WTC11 (cell line): Measurements from ENCODE around the gene SLC8A1. TPM values are rescaled to one million over a fixed set of nuclear protein-coding genes. Genes with fewer than 3 reads are reported as not detected.

Source experiments
- ATAC-seq: fragments of 200-7000 bp; cut with Tn5 transposase; 2 replicates; pipeline ENCODE4 v1.10.0; 2021; ENCODE audit warnings: mild to moderate bottlenecking, moderate library complexity
- CTCF ChIA-PET: fragments of 300-600 bp; sonication (Branson Sonifier 250); formaldehyde crosslinking; loops from one replicate; lab custom pipeline; 2021; ENCODE audit warnings: antibody characterized with exemption; lab: Charles Lee
- POLR2A ChIA-PET: fragments of 350-600 bp; sonication (Branson Sonifier 250); formaldehyde crosslinking; loops from one replicate; lab custom pipeline; 2021; ENCODE audit warnings: antibody characterized with exemption; lab: Charles Lee
- DNase-seq: peaks from one replicate; pipeline ENCODE4 v3.0.0; 2021; ENCODE audit warnings: low spot score
- H3K27ac Mint-ChIP-seq: 2 replicates; pipeline ENCODE4 v1.8.0; 2021; ENCODE audit warnings: mixed read lengths
- H3K27me3 Mint-ChIP-seq: 2 replicates; pipeline ENCODE4 v1.8.0; 2021; ENCODE audit warnings: low read depth, mild to moderate bottlenecking, moderate library complexity, mixed read lengths
- H3K36me3 Mint-ChIP-seq: 2 replicates; pipeline ENCODE4 v1.8.0; 2021; ENCODE audit warnings: mixed read lengths
- H3K4me1 Mint-ChIP-seq: 2 replicates; pipeline ENCODE4 v1.8.0; 2022; ENCODE audit warnings: mixed read lengths
- H3K4me3 Mint-ChIP-seq: 2 replicates; pipeline ENCODE4 v1.8.0; 2021; ENCODE audit warnings: mild to moderate bottlenecking, moderate library complexity, mixed read lengths
- H3K9me3 Mint-ChIP-seq: 2 replicates; pipeline ENCODE4 v1.8.0; 2021; ENCODE audit warnings: mixed read lengths
- CREM ChIP-seq: sonication (generic); formaldehyde crosslinking; IDR thresholded peaks from 2 replicates; pipeline ENCODE4 v1.8.1; 2022; ENCODE audit warnings: mild to moderate bottlenecking, missing genetic modification reagents, moderate library complexity
- FOXP1 ChIP-seq: sonication (generic); formaldehyde crosslinking; IDR thresholded peaks from 2 replicates; pipeline ENCODE4 v1.8.0; 2022; ENCODE audit warnings: missing genetic modification reagents, mild to moderate bottlenecking, moderate library complexity, borderline replicate concordance
- GRHL2 ChIP-seq: fragments of 250-450 bp; sonication (Bioruptor Pico); IDR thresholded peaks from 2 replicates; pipeline ENCODE4 v1.8.0; 2022; ENCODE audit warnings: mild to moderate bottlenecking, moderate library complexity; ENCODE audit not compliant: insufficient replicate concordance, severe bottlenecking
- HMGA2 ChIP-seq: fragments of 250-450 bp; sonication (Bioruptor Pico); IDR thresholded peaks from 2 replicates; pipeline ENCODE4 v1.4.0; 2021; ENCODE audit warnings: mild to moderate bottlenecking, moderate library complexity
- MYBL2 ChIP-seq: sonication (generic); formaldehyde crosslinking; IDR thresholded peaks from 2 replicates; pipeline ENCODE4 v1.8.1; 2023; ENCODE audit warnings: mild to moderate bottlenecking, moderate library complexity, missing genetic modification reagents
- NFE2L1 ChIP-seq: sonication (generic); formaldehyde crosslinking; IDR thresholded peaks from 2 replicates; pipeline ENCODE4 v1.8.1; 2023; ENCODE audit warnings: missing genetic modification reagents
- TEAD4 ChIP-seq: sonication (generic); formaldehyde crosslinking; IDR thresholded peaks from 2 replicates; pipeline ENCODE4 v1.8.0; 2022; ENCODE audit warnings: mild to moderate bottlenecking, missing genetic modification reagents
- ZNF138 ChIP-seq: sonication (generic); formaldehyde crosslinking; conservative IDR thresholded peaks from 2 replicates; pipeline ENCODE4 v1.8.1; 2022; ENCODE audit warnings: mild to moderate bottlenecking, moderate library complexity, missing genetic modification reagents
- ZNF263 ChIP-seq: sonication (generic); formaldehyde crosslinking; IDR thresholded peaks from 2 replicates; pipeline ENCODE4 v1.8.1; 2022; ENCODE audit warnings: low read depth, mild to moderate bottlenecking, moderate library complexity, missing genetic modification reagents
- ZNF671 ChIP-seq: fragments of 250-450 bp; sonication (Bioruptor Pico); IDR thresholded peaks from 2 replicates; pipeline ENCODE4 v1.8.0; 2021; ENCODE audit warnings: mild to moderate bottlenecking
- total RNA-seq: library from RNA; stranded (reverse); gene quantifications from 3 replicates; pipeline ENCODE4 v1.2.3, GENCODE V29; 2021
- TF ChIP-seq, protein P1 (sequence below): sonication (generic); formaldehyde crosslinking; IDR thresholded peaks from 2 replicates; pipeline ENCODE4 v1.8.1; 2023; ENCODE audit warnings: mild to moderate bottlenecking, missing genetic modification reagents, moderate library complexity
- TF ChIP-seq, protein P2 (sequence below): sonication (generic); formaldehyde crosslinking; IDR thresholded peaks from 2 replicates; pipeline ENCODE4 v1.8.0; 2022; ENCODE audit warnings: mild to moderate bottlenecking, missing genetic modification reagents
- TF ChIP-seq, protein P3 (sequence below): sonication (generic); formaldehyde crosslinking; IDR thresholded peaks from 2 replicates; pipeline ENCODE4 v1.8.1; 2023; ENCODE audit warnings: mild to moderate bottlenecking, moderate library complexity, missing genetic modification reagents
- TF ChIP-seq, protein P4 (sequence below): fragments of 200-600 bp; IDR thresholded peaks from 2 replicates; pipeline ENCODE4 v1.8.0; 2022; ENCODE audit warnings: antibody characterized with exemption
- TF ChIP-seq, protein P5 (sequence below): sonication (generic); formaldehyde crosslinking; IDR thresholded peaks from 2 replicates; pipeline ENCODE4 v1.8.1; 2023; ENCODE audit warnings: mild to moderate bottlenecking, missing genetic modification reagents

Gene SLC8A1
- total RNA-seq, 1 experiment from 2014 or later = 2.6 TPM

DNA sequence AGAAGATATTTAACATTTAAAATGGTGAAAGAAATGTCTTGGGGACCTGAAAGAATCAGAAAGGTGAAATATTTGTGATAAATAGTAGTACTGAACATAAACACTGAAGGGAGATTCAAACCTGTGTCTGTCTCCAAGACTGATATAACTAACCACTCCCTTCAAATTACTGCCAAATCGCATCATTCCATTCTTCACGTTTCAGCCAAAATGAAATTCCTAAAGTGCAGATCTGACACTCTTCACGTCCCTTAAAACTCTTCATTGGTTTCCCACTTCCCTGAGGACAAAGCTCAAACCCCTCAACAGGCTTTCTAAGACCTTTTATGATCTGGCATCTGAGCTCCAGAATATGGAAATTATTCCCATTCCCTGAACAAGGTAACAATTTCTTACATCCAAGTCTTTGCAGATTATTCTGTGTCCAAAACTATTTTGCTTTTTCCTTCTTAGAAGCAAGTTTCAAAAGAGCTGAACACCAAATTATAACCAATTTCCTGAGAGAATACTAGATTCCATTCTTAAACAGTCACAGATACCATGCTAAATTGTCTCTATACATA lies 18.9 kb downstream of the SLC8A1 start (continued):
- TF ChIP-seq, protein P1, sequence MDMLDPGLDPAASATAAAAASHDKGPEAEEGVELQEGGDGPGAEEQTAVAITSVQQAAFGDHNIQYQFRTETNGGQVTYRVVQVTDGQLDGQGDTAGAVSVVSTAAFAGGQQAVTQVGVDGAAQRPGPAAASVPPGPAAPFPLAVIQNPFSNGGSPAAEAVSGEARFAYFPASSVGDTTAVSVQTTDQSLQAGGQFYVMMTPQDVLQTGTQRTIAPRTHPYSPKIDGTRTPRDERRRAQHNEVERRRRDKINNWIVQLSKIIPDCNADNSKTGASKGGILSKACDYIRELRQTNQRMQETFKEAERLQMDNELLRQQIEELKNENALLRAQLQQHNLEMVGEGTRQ (CRISPR knock-in tag) = no peak
- TF ChIP-seq CREM (CRISPR knock-in tag) (no peak), TEAD4 (no peak), NFE2L1 (CRISPR knock-in tag) (no peak)
- TF ChIP-seq, protein P2, sequence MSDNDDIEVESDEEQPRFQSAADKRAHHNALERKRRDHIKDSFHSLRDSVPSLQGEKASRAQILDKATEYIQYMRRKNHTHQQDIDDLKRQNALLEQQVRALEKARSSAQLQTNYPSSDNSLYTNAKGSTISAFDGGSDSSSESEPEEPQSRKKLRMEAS (CRISPR knock-in tag) = no peak
- TF ChIP-seq, protein P3, sequence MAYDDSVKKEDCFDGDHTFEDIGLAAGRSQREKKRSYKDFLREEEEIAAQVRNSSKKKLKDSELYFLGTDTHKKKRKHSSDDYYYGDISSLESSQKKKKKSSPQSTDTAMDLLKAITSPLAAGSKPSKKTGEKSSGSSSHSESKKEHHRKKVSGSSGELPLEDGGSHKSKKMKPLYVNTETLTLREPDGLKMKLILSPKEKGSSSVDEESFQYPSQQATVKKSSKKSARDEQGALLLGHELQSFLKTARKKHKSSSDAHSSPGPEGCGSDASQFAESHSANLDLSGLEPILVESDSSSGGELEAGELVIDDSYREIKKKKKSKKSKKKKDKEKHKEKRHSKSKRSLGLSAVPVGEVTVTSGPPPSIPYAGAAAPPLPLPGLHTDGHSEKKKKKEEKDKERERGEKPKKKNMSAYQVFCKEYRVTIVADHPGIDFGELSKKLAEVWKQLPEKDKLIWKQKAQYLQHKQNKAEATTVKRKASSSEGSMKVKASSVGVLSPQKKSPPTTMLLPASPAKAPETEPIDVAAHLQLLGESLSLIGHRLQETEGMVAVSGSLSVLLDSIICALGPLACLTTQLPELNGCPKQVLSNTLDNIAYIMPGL = no peak
- TF ChIP-seq, protein P4, sequence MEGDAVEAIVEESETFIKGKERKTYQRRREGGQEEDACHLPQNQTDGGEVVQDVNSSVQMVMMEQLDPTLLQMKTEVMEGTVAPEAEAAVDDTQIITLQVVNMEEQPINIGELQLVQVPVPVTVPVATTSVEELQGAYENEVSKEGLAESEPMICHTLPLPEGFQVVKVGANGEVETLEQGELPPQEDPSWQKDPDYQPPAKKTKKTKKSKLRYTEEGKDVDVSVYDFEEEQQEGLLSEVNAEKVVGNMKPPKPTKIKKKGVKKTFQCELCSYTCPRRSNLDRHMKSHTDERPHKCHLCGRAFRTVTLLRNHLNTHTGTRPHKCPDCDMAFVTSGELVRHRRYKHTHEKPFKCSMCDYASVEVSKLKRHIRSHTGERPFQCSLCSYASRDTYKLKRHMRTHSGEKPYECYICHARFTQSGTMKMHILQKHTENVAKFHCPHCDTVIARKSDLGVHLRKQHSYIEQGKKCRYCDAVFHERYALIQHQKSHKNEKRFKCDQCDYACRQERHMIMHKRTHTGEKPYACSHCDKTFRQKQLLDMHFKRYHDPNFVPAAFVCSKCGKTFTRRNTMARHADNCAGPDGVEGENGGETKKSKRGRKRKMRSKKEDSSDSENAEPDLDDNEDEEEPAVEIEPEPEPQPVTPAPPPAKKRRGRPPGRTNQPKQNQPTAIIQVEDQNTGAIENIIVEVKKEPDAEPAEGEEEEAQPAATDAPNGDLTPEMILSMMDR = no peak
- TF ChIP-seq, protein P5, sequence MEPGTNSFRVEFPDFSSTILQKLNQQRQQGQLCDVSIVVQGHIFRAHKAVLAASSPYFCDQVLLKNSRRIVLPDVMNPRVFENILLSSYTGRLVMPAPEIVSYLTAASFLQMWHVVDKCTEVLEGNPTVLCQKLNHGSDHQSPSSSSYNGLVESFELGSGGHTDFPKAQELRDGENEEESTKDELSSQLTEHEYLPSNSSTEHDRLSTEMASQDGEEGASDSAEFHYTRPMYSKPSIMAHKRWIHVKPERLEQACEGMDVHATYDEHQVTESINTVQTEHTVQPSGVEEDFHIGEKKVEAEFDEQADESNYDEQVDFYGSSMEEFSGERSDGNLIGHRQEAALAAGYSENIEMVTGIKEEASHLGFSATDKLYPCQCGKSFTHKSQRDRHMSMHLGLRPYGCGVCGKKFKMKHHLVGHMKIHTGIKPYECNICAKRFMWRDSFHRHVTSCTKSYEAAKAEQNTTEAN (CRISPR knock-in tag) = no peak

DNA sequence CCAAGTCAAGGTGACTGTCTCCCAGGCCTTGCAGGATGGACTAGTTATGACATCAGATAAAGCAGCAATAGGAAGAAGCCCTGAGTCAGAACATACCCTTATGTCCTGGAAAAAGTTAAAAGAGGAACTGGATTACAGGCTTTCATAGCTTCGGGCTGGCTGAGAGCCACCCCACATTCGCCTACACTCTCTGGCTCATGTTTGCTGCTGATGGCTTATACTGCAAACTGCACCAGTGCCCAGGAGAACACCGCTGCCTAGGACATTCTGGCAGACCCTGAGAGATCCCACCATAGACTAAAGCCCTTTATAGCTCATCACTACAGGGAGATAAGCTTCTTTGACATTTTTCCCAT lies 20.3 kb downstream of the SLC8A1 start:
- Mint-ChIP-seq H3K4me3 (no peak overlapping the region), H3K36me3 (no peaks in the 10 kb centered on the region), H3K4me1 (peaks cover 3% of the 10 kb centered on the region; the same call in 1 of the 2 replicates), H3K27me3 (no peaks in the 10 kb centered on the region), H3K9me3 (no peaks in the 10 kb centered on the region), H3K27ac (no peak overlapping the region)
- TF ChIP-seq ZNF138 (CRISPR knock-in tag) = no peak
- TF ChIP-seq GRHL2 (CRISPR knock-in tag) = no peak
- no peak for TF ChIP-seq HMGA2 (CRISPR knock-in tag)
- TF ChIP-seq, protein P2 (CRISPR knock-in tag) = no peak
- TF ChIP-seq FOXP1 (CRISPR knock-in tag) = no peak
- TF ChIP-seq MYBL2 (CRISPR knock-in tag) = no peak
- no peak for TF ChIP-seq ZNF263 (CRISPR knock-in tag)
- TF ChIP-seq, protein P3 = no peak
- no peak for TF ChIP-seq ZNF671 (CRISPR knock-in tag)
- POLR2A ChIA-PET = no interaction called here
- CTCF ChIA-PET = no interaction called here
- ATAC-seq (no peak), DNase-seq (no peak)
